Right lung (tissue), 5 donors: ENCODE data around the gene CLDN15. TPM values are rescaled to one million over a fixed set of nuclear protein-coding genes. Genes with fewer than 3 reads are reported as not detected.
A peak's percentile ranks its signal among the peaks of the same experiment; 100 is the strongest.

ENCODE experiments used
- DNase-seq, 2 donors: peaks; one replicate each; pipeline ENCODE4 v3.0.0-alpha.2; 2013
- polyA plus RNA-seq, 5 donors: library from polyadenylated mRNA; unstranded; fragments of 120-200 nt; gene quantifications; one replicate each; pipeline versions ENCODE4 v1.2.1 to v1.2.3, GENCODE V29; 2013; ENCODE audit warnings: inconsistent platforms in 1 of 5, low replicate concordance in 1 of 5; ENCODE audit not compliant: insufficient read length in 5 of 5, insufficient read depth in 1 of 5

Gene CLDN15
- polyA plus RNA-seq, 5 donors, result 11.5 to 20.2 (median 16.4) TPM

DNA sequence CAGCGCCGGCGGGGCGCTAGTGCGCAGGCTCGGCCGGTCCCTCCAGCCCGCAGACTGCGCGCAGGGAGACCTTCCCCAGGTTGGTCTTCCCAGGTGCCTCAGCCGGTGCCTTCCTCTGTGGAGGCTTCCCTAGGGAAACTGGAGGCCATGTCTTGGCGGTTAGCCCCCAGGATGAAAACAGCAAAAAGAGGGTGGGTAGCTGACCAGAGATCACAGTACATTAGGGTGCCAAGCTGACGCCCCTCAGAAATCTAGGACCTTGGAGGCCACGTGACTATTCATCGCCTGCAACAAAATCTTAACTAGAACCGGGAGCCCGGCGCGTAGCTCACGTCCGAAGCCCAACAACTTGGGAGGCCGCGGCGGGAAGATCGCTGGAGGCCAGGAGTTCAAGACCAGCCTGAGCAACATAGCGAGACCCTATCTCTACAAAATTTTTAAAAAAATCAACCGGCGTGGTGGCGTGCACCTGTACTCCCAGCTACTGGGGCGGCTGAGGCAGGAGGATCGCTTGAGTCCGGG is 7.6 kb upstream of the CLDN15 start:
- DNase-seq, result no peak

DNA sequence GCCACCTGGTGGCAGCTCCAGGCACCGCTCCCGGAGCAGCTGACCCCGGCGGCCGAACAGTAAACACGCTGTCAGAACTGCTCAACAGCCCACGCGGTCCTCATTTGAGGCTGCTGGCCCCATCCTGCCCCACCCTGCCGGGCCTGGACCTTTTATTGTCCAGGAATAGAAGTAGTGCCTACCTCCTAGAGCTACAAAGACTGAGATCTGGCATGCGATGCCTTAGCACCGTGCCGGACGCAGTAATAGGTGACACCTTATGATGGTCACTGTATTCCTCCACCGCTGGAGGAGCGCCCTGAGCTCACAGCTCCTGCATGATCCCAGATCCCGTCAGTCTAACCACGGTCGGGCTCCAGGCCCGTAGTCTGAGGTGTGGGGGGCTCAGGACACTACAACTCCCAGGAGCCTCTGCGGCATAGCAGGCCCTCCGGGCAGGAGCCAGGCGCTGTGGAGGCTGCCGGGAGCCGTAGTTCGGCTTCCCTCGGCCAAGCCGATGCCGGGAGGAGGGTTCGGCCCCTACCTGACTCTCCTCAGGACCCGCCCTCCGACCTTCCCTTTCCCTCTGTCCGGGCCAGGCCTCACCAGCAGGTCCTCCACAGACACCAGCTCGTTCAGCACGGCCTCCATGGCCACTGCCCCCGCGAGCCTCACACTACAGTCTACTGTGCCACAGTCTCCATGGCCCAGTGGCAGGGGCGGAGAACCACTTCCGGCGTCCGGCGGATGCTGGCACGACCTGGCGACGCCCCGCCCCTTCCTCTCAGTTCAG is 7.0 kb upstream of the CLDN15 start, which contains the start of gene FIS1:
Gene FIS1, minus strand, starts transcription at position 707 of the 772 bp plus-strand sequence. Its CDS starts 77 bp downstream, at position 630.
- peak; percentile 90 to 93 for DNase-seq

DNA sequence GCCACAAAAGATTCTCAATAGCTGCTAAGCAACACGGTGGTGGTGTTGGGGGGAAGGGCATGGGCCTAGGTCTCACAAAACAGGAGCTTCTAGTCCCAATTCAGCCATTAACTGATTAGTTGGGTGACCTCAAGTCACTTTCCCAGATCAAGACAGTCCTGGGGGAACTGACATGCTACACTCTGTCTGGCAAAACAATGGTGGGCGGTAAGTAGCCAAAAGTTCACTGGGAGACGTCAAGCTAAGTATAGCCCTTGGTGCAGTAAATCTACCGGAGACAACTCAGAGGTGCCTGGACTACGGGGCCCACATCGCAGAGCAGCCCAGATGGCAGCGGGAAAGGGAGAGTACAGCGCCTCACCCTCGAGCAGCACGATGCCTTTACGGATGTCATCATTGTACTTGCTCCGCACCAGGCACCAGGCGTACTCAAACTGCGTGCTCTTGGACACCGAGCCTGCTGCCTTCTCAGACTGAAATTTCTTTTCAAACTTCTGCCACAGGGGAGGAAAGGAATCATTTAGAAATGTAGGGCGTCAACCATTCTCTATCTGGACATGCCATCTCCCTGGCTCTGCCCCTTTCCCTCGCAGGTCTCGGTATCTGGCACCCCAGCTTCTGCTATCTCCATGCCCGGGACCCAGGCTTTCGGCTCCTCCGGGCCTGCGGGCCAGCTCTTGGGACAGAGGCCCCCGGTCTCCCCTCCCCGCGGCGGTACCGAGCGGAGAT is 6.2 kb upstream of the CLDN15 start:
- DNase-seq, result no peak

DNA sequence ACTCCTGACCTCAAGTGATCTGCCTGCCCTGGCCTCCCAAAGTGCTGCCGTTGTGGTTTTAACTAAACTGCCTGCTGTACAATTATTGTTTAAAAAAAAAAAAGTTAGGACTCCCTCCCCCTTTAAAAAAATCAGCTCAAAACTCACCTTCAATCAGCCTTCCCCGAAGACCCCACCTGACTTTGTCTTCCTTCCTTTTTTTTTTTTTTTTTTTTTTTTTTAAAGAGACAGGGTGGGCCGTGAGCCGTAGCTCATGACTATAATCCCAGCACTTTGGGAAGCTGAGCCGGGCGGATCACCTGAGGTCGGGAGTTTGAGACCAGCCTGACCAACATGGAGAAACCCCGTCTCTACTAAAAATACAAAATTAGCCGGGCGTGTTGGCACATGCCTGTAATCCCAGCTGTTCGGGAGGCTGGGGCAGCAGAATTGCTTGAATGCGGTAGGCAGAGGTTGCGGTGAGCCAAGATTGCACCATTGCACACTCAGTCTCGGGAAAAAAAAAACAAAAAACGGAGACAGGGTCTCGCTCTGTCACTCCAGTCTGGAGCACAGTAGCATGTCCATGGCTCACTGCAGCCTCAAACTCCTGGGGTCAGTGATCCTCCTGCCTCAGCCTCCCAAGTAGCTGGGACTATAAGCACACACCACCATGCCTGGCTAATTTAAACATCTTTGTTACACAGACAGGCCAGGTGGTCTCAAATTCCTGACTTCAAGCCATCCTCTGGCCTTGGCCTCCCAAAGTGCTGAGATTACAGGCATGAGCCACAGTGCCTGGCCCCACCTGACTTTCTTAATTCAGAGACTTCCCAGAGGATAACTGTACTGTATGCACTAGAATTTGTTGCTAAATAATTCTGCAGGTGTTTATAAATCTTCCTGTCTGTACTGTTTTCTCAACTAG is 4.1 kb upstream of the CLDN15 start:
- no peak for DNase-seq

DNA sequence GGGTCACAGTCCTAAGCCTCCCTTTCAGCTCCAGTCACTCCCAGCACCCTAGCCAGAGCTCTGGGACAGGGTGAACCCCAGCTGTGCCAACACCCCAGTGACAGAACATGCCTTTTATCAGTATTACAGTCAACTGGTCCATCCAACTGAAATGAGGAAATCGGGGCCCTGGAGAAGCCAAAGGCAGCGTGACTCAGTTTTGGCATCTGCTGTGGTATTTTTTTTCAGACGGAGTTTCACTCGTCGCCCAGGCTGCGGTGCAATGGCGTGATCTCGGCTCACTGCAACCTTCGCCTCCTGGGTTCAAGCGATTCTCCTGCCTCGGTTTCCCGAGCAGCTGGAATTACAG is 3.4 kb upstream of the CLDN15 start:
- DNase-seq, result no peak

DNA sequence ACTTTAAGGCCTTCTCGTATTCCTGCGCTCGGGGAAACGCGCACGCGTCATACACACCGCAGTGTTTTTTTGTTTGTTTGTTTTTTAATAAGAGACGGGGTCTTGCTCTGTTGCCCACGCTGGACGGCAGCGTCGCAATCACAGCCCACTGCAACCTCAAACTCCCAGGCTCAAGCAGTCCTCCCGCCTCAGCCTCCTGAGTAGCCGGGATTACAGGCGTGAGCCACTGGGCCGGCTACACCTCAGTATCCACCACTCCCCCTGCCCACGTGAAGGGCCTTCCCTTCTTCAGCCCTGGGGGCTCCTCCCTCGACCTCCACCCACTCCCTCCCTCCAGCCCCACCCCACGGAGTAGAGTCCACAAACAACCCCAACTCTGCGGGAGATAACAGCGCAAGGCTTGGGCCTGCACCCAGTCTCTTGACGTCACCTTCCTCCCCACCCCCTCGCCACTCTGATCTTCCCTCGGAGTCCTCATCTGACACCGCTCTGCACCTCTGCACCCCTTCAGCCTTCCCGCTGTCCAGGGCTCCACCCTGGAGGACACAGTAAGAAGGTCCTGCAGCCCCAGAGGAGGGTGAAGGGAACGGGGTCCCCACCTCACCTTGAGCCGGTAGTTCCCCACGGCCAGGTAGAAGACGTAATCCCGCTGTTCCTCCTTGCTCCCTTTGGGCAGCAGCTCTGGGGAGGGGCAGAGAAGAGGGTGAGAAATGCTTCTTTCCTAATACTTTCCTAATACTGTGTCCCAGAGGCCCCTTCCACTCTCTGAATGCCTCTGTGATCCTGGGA is 2.8 kb upstream of the CLDN15 start:
- no peak for DNase-seq

DNA sequence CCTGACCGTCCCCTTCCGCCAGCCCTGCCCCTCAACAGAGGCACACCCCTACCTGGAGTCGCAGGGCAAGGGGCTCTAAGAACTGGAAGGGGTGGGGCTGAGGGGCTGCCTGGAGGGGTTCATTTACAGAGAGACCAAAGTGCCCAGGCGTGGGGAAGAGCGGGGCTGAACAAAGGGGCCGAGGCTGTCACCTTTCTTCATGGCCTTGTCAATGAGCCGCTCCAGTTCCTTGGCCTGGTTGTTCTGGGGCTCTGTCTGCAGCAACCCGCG is 2.3 kb upstream of the CLDN15 start:
- DNase-seq, result no peak

DNA sequence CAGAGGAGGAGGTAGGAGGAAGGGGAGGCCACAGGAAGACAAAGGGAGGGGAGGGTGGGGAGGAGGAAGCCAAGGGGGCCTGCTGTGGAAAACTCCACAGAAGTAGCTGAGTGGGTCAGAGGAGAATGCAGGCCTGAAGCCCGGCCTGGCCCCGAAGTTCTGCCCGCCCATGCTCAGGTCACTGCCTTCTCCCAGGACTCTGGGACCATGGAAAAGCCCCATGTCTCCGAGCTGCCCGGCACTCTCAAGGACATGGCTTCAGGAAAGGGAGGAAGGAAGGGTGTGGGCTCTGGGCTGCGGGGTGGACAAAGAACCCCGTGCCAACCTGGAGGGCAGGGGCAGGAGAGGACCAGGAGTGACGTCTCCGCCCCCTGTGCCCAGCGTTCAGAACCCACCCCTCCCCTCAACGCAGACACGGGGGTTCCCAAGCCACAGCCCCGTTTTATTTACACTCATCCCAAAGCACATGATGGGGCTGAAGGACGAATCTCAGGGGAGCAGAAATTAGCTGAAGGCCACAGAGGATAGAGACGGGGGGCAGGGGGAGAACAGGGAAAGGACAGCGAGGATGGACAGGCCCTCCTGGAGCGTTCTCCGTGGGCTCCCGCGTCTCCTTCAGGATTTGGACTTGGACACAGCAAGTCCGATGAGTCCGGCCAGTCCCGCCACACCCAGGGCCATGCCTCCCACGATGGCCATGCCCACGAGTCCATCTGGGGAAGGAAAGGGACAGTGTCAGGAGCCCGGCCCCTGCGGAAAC is 1.8 kb upstream of the CLDN15 start:
- no peak for DNase-seq

DNA sequence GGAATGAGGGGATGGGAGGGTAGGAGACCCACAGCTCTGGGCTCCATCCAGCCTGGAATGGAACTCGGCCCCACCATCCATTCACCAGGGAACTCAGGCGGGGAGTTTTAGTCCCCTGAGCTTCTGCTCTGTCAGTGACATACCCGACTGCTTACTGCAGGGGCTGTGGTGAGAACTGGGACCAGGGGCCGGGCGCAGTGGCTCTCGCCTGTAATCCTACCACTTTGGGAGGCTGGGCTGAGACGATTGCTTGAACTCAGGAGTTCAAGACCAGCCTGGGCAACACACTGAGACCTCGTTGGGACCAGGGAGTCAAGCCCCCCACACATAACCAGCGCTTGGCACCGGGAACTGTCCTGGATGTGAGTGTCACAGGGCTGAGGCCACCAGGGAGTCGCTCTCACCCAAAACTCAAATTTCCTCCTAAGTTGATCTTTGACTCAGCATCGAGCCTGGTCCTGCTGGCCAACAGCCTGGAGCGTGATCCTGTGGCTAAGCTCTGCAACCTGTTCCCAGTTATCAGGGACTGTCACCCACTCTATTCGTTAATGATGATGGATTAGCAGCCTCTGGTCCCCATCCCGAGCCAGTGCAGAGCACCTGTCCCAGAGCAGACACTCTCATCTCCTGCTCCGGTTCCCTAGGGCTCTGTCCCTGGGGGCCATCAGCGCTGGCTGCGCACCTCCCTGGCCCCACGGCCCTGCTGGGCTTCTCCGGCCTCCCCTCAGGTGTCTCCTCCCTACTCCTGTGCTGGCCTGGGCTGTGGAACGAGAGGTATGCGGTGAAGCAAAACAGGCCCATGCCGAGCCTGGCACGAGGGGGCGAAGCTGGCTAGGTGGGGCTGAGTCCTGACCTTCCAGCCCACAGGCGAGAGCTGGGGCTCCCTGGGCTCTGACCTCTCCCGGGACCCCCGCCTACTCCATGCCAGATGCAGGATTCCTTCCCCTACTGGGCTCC is 902 bp upstream of the CLDN15 start:
- DNase-seq, result no peak

DNA sequence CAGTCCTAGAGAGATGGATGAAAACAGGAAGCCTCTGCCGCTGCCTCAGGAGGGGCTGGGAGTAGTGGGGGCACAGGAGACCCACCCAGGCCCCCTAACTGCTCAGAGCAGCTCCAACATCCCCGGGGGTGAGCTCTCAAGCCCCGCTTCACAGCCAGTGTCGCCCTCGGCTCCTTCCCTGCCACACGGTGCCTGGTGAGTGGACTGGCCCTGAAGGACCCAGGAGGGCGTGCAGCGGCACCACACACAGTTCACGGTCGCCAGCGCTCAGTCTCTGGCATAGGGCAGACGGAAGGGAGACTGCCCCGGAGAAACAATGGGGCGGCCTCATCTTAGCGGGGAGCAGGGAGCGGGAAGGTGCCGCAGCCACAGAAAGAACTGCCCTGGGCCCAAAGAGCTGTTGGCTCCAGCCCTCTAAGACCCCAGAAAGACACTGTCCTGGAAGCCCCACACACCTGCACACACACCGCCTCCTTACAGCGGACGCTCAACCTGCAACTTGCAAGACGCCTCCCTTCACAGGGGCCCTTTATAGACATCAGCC is 1.2 kb downstream of the CLDN15 start:
- DNase-seq, result no peak

DNA sequence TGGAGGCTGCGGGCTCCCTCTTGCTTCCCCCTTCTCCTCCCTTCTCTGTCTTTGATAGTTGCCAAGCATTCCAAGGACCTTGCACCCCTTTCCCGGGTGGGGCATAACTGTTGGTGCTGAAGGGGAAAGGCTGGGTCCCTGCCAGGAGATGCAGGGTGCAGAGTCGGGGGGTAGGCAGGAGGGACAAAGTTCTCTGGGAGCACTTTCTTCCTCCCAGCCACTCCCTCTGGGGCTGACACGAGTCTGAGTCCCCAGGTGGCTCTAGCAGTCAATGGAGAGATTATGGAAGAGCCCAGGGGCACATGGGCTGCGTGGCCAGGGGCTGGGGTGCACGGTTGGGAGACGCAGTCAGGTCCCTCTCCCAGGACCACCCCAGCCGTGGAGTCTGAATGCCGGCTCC is 2.1 kb downstream of the CLDN15 start:
- no peak for DNase-seq

DNA sequence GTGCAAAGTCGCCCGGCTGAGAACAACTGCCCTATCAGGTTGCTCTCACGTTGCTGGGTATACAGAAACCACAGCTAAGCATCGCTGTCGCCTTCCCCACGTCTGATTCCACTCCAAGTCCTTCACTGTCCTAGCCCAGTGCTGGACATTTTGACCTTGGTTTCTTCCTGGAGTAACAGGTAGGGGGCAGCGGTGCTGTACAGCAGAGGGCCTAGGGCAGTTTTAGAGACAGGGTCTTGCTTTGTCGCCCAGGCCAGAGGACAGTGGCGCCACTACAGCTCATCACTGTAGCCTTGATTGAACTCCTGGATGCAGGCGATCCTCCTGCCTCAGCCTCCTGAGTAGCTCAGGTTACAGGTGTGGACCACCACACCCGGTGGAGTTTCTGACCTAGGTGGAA is 2.6 kb downstream of the CLDN15 start:
- DNase-seq, result no peak

DNA sequence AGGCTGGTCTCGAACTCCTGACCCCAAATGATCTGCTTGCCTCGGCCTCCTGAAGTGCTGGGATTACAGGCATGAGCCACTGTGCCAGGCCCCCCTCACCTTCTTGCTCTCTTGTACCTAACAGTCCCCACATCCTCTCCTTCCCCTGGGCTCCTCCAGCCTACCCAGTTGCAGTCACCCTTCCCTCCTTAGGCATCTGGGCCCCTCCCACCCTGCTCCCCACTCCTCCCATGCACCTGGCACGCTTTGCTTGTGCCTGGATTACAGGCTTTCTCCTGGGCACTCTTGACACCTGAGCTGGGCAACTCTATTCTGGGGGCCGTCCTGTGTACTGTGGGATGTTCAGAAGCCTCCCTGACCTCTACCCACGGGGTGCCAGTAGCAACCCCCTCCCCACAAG is 3.0 kb downstream of the CLDN15 start:
- DNase-seq, result no peak

DNA sequence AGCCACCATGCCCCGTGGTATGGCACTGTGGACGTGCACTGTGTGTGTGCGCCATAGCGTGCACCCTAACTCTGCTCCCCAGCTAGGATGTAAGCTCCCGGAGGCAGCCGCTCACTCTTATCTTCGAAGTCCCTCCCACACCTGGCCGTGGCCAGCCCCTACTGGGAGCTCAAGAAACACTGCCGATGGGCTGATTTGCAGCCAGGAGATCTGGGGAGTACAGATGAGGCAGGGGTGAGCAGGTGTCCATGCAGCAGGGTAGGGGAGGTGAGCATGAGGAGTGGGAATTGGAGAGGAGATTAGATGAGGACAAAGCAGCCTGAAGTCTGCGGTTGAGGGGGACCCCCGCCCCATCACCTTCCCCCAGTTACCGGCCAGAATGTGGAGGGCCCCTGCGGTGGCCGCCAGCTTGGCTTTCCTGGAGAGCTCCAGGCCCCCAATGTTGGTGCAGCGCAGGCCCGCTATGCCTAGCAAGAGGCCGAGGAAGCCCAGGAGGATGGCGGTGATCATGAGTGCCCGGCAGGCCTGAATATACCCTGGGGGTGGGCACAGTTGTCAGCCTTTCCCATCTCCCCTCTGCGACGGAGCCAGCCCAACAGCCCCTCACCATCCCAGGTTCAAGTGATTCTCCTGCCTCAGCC is 3.6 kb downstream of the CLDN15 start:
- no peak for DNase-seq

DNA sequence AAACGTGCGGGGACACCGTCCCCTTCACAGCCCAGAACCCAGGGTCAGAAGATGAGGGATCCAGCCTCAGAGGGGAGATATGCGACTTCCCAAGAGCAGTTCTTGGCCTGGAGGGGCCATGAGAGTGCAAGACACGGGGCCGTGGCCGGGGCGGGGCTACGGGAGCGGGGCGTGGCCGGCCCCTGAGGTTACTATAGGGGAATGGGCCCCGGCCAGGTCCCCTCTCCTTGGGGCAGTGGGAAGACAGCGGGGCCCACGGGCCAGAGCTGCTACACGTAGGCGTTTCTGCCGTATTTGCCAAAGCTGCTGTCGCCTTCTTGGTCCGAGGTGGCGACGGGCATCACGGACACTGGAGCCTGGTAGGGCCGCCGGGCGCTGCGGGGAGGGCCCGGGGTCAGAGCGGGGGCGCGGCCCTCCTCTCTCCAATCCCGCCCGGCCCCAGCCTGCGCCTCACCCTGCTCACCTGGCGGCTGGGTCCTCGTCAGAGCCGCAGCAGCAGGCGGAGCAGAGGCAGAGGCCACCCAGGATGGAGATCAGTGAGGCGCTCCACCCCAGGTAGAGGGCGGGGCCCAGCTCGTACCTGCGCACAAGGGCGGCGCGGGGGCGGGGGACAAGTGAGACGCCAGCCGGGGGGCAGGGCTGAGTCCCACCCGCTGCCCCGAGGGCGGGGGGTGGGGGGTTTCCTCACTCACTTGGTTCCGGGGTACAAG is 5.3 kb downstream of the CLDN15 start:
- DNase-seq, result no peak

DNA sequence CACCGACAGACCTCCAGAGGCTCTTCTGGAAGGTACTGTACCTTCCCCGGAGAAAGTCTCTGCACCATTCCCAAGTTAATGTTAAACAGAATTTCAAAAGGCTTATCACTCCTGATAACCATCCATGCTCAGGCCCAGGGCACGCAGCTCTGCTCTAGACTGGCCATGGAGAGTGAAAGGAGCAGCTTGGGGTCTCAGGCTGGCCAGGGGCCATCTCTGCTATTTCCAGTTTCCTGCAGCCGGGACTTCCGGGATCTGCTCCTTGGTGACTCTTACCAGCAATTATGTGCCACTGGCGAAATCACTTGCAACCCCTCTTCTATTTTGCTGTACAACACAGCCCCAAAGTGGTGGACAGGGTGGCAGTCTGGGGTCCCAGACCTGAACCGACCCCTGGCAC is 6.0 kb downstream of the CLDN15 start:
- DNase-seq, result no peak

DNA sequence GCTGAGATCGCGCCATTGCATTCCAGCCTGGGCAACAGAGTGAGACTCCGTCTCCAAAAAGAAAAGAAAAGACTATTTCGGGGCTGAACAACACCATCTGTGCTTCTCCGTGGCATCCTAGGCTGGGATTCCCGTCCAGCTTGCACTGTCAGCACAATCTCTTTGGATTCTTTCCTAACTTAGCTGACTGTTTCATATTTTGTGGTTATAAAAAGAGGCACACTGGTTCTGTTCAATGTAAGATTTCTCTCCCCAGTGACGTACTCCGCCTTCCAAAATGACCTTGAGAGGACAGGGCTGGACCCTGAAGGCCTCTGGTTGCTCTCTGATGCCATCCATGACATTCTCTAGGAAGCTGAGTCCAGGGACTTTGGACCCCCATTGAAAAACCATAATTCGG is 10.9 kb downstream of the CLDN15 start:
- no peak for DNase-seq

DNA sequence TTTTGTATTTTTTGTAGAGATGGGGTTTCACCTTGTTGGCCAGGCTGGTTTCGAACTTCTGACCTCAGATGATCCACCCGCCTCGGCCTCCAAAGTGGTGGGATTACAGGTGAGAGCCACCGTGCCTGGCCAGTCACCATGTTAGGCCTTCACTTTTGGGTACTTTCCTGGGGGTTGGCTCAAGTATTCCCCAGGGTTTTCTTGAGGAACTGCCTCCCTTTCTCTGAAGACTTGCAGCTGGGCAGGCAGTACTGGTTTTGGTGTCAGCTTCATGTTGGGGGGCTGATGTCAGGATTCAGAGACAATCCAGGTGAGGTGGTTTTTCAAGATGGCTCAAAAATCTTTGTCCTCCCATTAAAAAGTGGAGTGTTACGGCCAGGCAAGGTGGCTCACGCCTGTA is 12.0 kb downstream of the CLDN15 start:
- DNase-seq, result no peak
